HG02798 (cell line): ENCODE results near the gene KRTAP10-2.

ENCODE experiments used
- ATAC-seq: cut with Tn5 transposase; IDR thresholded peaks from one replicate; pipeline ENCODE4 v1.9.1; 2021; ENCODE audit warnings: mild to moderate bottlenecking; ENCODE audit not compliant: unreplicated experiment, poor library complexity

Gene KRTAP10-2

GRCh38 chr21:44544566-44544965 lies 6.7 kb downstream of the KRTAP10-2 start:
- no peak for ATAC-seq

GRCh38 chr21:44542716-44543115 lies 8.6 kb downstream of the KRTAP10-2 start:
- ATAC-seq = no peak

GRCh38 chr21:44540741-44541288 lies 10.5 kb downstream of the KRTAP10-2 start:
- ATAC-seq = no peak

GRCh38 chr21:44539991-44540666 lies 11.2 kb downstream of the KRTAP10-2 start, which contains the start of gene KRTAP10-1:
KRTAP10-1 (minus strand) TSS chr21:44540195; CDS start chr21:44540150, 45 bp downstream.
- ATAC-seq = no peak

DNA sequence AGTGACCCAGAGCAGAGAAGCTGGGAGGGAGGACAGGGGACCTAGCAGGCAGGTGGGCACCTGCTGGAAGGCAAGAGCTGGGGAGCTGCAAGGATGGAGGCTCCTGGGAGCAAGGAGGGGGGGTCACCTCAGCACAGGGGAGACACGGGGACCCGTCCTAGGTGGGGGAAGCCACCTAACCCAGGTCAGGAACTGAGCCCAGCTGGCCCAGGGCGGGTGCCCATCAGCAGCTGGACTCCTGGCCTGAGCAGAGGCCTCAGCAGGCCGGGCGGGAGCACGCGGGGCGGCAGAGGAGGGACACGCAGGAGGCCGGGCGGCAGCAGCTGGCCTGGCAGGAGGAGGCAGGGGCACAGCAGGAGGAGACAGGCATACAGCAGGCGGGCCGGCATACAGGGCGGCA lies 12.3 kb downstream of the KRTAP10-2 start:
- no peak for ATAC-seq

GRCh38 chr21:44537930-44538911 lies 13.1 kb downstream of the KRTAP10-2 start:
- no peak for ATAC-seq

GRCh38 chr21:44535963-44536362 lies 15.3 kb downstream of the KRTAP10-2 start:
- no peak for ATAC-seq

GRCh38 chr21:44534688-44535087 lies 16.6 kb downstream of the KRTAP10-2 start:
- ATAC-seq = no peak

- ATAC-seq = no peak
Measured at GRCh38 chr21:44533891-44534627, 17.2 kb downstream of the KRTAP10-2 start.

DNA sequence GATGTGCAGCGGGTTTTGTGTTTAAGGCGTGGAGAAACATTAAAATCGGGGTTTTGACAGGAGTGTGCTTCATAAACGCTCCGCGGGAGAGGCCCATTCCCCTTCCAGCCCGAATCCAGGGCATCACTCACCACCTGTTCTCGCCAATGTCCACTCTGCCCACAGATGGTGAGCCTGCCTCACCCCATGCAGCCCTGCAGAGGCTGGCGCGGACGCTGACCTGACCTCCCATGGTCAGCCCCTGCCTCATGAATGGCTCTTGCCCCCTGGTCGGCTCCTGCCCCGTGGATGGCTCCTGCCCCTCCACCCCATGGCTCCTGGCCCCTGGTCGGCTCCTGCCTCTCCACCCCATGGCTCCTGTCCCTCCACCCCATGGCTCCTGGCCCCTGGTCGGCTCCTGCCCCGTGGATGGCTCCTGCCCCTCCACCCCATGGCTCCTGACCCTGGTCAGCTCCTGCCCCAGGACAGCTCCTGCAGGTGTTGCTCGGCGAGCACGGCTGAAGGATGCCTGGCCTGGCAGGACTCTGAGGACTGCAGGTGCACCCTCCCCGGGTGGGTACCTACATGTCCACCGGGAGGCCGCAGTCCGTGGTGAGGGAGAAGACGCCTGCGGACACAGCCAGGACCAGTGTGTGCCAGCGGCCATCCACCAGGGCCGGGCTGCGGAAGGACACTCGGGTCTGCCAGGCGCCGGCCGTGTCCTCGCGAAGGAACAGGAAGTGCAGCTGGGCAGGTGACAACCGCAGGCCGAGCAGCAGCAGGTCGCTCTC lies 18.0 kb downstream of the KRTAP10-2 start:
- no peak for ATAC-seq

DNA sequence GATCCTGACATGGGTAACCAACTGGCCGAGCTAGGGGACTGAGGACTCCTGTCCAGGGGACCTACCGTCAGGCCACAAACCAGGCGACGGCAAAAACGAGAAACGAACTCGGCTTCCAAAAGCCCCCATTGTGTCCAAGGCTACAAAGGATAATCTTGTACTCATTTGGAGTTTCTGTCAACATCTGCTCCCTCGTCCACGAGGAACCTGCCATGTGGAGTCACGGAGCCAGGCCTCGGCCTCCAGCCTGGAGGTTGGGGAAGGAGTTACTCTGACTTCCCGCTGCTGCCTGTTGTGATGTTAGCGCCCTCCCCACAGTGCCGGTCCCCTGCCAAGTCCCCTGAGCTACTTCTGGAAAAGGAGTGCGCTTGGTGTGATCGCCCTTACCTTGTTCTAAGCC lies 18.6 kb downstream of the KRTAP10-2 start:
- no peak for ATAC-seq

DNA sequence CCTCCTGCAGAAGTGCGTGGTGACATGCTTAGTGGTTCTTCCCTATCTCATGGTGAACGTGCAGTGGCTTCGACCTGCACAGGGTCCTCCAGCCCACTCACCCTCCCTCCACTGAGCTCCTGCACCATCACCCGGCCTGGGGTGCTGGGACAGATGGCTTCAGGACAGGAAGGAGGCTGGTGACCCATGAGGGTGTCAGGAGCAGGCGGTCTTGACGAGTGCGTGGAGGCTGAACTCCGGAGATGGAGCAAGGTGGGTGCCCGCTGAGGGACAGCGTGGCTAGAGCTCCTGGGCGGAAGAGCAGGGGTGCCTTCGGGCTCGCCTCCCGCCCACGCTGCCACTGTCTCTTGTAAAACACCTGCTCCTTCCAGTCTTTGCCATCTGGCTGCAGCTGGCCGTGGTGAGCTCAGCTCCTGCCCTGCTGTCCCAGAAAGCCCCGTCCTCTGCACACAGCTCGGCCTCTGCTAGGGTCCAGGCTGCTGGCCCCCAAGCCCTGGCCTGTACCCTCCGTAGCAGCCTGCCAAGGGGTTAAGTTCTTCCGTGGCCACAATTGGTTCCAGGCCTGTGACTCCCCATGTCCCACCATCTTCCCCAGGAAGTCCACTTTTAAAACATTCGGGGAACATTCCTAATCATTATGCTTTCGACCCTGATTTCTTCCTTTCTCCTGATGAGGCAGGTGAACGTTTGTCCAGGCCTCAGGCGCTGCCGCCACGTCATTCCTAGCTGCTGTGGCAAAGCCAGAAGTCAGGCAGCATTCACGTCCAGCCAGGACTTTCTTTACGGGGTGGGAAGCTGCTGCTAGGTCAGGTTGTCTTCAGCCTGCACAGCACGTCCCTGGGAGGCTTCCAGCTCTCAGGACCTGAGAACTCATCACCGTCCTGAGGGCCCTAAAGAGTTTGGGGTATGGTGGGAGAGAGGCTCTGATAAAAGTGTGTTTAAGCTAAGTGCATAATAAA lies 19.4 kb downstream of the KRTAP10-2 start:
- ATAC-seq = no peak

DNA sequence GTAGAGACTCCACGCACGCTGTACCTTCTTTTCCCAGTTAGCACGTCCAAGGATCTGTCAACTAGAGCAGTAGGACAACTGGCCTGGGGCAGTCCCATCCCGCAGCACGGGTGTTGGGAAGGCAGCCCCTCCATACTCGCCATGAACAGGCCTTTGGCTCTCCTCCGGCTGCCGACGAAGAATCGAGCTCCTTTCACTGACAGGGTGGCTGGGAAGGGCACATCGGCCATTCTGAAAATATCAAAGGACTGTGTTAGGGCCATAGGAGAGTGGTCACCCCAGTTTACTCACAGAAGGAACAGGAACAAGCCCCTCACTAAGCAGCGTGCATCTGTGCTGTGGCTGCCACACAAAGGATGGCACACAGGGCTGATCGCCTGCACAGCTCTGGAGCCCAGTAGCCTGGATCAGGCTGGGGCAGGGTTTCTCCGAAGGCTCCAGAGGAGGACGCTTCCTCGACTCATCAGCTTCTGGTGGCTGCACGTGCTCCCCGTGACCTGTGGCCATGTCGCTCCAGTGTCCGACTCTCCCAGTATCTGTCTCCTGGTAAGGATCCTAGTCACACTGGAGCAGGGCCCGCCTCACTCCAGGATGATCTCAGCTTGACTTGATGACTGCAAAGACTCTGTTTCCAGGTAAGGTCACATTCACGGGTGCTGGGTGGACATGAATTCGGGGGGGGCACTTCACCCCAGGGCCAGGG lies 20.3 kb downstream of the KRTAP10-2 start:
- ATAC-seq = no peak

DNA sequence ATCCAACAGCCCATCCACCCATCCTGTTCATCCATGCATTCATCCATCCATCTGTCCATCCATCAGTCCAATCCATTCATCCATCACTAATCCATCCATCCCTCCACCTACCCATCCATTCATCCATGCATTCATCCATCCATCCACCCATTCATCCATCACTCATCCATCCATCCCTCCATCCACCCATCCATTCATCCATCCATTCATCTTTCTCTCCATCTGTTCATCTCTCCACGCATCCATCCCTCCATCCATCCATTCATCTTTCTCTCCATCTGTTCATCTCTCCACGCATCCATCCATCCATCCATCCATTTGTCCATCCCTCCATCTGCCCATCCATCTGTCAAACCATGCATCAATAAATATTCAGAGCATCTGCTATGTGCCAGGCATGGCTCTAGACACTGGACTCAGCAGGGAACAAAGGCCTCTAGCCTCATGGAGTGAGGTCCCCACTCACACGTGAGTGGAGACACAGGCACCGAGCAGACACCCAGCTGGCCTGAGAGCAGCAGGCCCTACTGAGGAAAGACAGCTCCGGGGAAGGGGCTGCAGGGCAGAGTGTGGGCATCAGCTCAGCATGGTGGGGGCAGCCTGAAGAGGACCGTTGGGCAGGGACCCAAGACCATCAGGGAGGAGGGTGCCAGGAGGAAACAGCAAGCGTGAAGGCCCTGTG lies 20.9 kb downstream of the KRTAP10-2 start:
- ATAC-seq = no peak

DNA sequence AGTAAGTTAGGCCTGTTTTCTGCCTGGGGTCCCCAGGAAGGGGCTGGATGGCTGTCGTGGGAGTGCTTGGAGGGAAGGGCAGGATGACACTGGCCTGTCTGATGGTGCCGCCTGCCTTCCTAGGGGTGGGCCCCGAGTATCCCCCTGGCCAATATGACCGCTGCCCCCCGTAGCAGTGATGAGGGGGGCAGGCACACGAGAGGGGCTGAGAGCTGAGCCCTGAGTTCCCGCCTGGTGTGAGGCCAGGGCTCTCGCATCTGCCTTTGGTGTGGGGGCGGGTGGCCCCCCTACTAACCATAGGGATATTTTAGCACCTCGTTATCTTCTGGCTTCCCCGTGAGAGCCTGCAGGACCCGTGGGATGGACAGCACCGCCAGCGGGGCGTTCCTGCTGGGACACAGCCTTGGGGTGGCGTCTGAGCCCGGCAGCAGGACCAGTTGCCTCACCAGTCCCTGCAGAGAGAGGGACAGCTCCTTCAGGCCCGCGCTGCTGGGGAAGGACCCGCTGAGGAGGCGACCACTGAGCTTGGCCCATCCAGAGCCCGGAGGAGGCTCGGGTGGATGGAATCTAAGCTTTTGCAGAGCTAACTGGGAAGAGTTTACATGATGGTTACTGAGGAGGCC lies 21.7 kb downstream of the KRTAP10-2 start:
- no peak for ATAC-seq

DNA sequence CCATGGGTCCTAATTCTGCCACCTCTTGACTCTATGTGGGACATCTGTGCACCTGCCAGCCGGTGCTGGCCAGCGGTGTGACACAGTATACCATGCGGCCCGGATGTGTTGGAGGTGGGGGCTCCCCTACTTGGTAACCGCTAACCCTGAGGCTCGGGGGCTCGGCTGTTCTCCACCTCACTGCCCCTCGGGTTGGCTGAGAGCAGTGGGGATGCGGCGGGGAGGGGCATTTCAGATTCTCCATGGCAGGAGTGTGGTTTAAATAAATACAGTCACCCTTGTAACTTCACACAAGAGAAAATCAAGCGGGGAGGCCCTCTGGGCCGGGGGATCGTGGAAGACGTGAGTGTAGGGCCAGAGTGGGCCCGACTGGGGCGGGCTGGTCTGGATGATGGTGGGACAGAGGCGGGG lies 22.3 kb downstream of the KRTAP10-2 start:
- no peak for ATAC-seq

GRCh38 chr21:44528634-44528995 lies 22.7 kb downstream of the KRTAP10-2 start:
- no peak for ATAC-seq
